Renal cortex interstitium (tissue), 11 donors: Measurements from ENCODE around the gene CABS1. TPM values are rescaled to one million over a fixed set of nuclear protein-coding genes. Genes with fewer than 3 reads are reported as not detected.

Source experiments
- DNase-seq, 11 donors: peaks; one replicate each; pipeline ENCODE4 v3.0.0-alpha.2; 2013; ENCODE audit warnings: low read depth in 9 of 11, low spot score in 4 of 11; ENCODE audit errors: extremely low read depth in 1 of 11
- polyA plus RNA-seq, 3 donors: library from polyadenylated mRNA; unstranded; fragments of 120-200 nt; gene quantifications; one replicate each; pipeline ENCODE4 v1.2.1, GENCODE V29; 2013; ENCODE audit not compliant: insufficient read length in 3 of 3

CABS1 gene
- polyA plus RNA-seq, 3 donors, result 0.11 to 0.12 TPM; not detected in 1

GRCh38 chr4:70371987-70372386 lies 37.2 kb downstream of the CABS1 start:
- no peak for DNase-seq

GRCh38 chr4:70372760-70373159 lies 38.0 kb downstream of the CABS1 start:
- no peak for DNase-seq

GRCh38 chr4:70380578-70380977 lies 45.8 kb downstream of the CABS1 start:
- no peak for DNase-seq

GRCh38 chr4:70382691-70383181 lies 48.0 kb downstream of the CABS1 start, which contains the start of gene SMR3B:
TSS of gene SMR3B (plus strand) at chr4:70383131. CDS start at chr4:70384511, 1,380 bp downstream.
- DNase-seq, result no peak

Other genes starting within 250 kb of the CABS1 start
- gene PRR27, start 180.7 kb upstream of the CABS1 start, polyA plus RNA-seq, result under 1 TPM; 0.06 to 0.26 (median 0.09) TPM
- gene ODAM, start 139.3 kb upstream of the CABS1 start, polyA plus RNA-seq, result 1 to 10 TPM; 1.2 to 1.8 (median 1.2) TPM
- gene FDCSP, start 108.9 kb upstream of the CABS1 start, polyA plus RNA-seq, result under 1 TPM; 0.79 to 0.82 (median 0.81) TPM
- not detected for gene CSN3, start 92.4 kb upstream of the CABS1 start, polyA plus RNA-seq
- gene SMR3A, start 25.8 kb downstream of the CABS1 start, polyA plus RNA-seq, result not detected
- gene SMR3B, start 48.1 kb downstream of the CABS1 start, polyA plus RNA-seq, result not detected
- not detected for gene OPRPN, start 63.0 kb downstream of the CABS1 start, polyA plus RNA-seq
- under 1 TPM in 1 of 3 donors, not detected in 2; 0.34 TPM for gene MUC7, start 137.2 kb downstream of the CABS1 start, polyA plus RNA-seq
- not detected for gene AMTN, start 183.6 kb downstream of the CABS1 start, polyA plus RNA-seq